DMS53 treated with DMSO at 0.1 percent for 48 hours (cell line): ENCODE results near the gene MAN2A2.
"Not testable (repeated sequence)": the region's sequence is repeated elsewhere in the genome, so short reads cannot be mapped to it uniquely, and the experiment has no call there.

Experiments used
- DNase-seq: peaks from one replicate; lab custom pipeline; 2025; ENCODE audit not compliant: unreplicated experiment; lab: John Stamatoyannopoulos, UW

Gene MAN2A2

DNA sequence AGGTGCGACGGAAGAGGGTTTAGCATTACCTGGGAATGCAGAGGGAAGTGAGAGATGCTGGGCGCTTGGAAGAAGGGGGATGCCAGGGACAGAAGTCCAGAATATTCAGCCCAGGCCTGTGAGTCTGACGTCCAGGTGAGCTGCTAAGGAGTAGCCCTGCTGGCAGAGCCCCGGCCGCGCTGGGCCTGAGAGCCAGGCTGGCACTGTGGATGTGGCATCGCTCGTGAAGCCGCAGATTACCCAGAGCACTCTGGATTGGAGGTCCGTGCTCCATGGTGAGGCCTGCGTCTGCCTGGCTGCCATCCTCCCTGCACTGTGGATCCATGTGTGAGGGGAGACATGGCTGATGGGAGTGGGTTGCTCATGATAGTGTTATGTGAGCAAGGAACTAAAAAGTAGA, 14.5 kb downstream of the MAN2A2 start:
- DNase-seq = no peak

- DNase-seq = no peak
Measured at GRCh38 chr15:90918034-90918788, 15.1 kb downstream of the MAN2A2 start.

- no peak for DNase-seq
Measured at GRCh38 chr15:90918835-90919234, 15.7 kb downstream of the MAN2A2 start.

- DNase-seq = no peak
Measured at GRCh38 chr15:90921887-90922286, 18.8 kb downstream of the MAN2A2 start.

GRCh38 chr15:90922712-90923322, 19.7 kb downstream of the MAN2A2 start:
- DNase-seq = not testable (repeated sequence)

GRCh38 chr15:90924375-90924774, 21.3 kb downstream of the MAN2A2 start:
- DNase-seq = no peak

- DNase-seq = not testable (repeated sequence)
Measured at GRCh38 chr15:90926766-90927165, 23.7 kb downstream of the MAN2A2 start.

- DNase-seq = not testable (repeated sequence)
Measured at GRCh38 chr15:90928106-90928505, 25.0 kb downstream of the MAN2A2 start.

DNA sequence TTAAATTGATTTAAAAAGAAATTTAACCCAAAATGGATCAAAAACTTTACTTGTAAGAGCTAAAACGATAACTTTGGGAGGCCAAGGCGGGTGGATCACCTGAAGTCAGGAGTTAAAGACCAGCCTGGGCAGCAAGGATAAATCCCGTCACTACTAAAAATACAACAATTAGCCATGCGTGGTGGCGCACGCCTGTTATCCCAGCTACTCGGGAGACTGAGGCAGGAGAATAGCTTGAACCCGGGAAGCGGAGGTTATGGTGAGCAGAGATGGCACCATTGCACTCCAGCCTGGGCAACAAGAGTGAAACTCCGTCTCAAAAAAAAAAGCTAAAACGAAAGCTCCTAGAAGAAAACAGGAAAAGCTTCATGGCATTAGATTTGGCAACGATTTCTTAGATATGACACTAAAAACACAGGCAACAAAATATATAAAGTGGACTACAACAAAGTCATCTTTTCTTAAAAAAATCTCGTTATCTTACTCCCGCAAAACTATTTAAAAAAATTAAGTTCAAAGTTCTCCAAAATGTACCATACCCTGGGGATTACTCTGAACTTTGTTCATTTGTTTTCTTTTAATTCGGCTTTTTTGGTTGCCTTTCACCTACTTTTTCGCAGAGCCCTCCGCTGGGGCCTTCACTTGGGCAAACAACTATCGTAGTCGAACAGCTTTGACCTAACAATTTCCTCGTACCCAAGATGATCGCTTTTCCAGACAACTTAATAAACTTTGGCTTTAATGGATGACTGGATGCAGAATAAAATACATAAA, 26.3 kb downstream of the MAN2A2 start:
- no peak for DNase-seq

- DNase-seq = peak; percentile 1
Measured at GRCh38 chr15:90930861-90931574, 27.9 kb downstream of the MAN2A2 start.

DNA sequence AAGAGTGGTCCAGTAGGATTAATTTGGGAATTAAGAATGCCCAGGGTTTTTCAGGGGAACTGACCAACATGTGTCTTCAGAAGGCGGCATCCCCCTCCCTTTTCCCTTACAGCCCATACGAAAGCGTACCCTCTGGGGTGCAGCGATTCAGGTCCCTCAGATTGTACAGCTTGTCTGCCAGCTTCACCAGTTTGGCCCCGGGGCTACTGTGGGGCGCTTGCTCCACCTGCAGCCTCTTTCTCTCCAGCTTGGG, 28.4 kb downstream of the MAN2A2 start:
- no peak for DNase-seq

DNA sequence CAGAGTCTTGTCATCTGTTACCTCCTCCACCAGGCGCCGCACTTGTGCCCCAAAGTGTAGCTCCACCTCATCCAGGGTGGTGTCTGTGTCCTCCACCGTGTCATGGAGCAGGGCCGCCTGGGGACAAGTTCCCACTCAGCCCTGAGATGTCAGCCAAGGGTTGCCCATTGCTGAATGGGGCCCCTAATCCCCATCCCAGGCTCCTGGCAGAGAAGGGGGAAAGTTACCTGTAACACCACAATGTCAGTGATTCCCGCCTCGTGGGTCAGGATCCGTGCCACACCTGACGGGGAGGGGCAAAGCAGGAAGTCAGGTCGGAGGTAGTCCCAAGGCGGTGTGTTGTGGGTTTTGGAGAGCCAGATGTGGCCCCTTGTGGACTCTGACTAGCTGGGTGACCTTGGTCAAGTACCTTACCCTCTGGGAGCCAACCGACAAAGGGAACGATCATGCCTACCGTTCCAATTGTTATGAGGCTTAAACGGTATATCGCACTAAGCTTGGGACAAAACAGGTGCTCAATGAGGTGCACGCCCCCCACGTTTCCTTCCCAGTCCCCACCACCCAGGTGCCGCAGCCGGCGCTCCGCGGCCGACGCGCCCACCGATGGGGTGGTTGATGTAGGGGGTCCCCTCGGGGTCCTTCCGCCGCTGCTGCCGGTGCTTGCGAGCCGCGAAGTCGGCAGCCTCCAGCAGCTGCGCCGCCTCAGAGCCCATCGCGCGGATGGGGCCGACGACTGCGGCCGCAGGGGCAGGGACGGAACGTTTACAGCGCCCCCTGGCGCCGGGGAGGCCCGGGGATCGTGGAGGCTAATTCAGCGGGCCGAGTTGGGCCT, 28.9 kb downstream of the MAN2A2 start, which contains the start of gene HDDC3:
TSS of gene HDDC3 (minus strand) at position 722 of the 832 bp plus-strand sequence. CDS start at position 713, 9 bp downstream.
- peak; percentile 86 for DNase-seq

GRCh38 chr15:90932660-90932991, 29.5 kb downstream of the MAN2A2 start:
- DNase-seq = no peak

- DNase-seq = no peak
Measured at GRCh38 chr15:90933301-90933700, 30.2 kb downstream of the MAN2A2 start.

- DNase-seq = peak; percentile 72
Measured at GRCh38 chr15:90934256-90934948, 31.3 kb downstream of the MAN2A2 start.

DNA sequence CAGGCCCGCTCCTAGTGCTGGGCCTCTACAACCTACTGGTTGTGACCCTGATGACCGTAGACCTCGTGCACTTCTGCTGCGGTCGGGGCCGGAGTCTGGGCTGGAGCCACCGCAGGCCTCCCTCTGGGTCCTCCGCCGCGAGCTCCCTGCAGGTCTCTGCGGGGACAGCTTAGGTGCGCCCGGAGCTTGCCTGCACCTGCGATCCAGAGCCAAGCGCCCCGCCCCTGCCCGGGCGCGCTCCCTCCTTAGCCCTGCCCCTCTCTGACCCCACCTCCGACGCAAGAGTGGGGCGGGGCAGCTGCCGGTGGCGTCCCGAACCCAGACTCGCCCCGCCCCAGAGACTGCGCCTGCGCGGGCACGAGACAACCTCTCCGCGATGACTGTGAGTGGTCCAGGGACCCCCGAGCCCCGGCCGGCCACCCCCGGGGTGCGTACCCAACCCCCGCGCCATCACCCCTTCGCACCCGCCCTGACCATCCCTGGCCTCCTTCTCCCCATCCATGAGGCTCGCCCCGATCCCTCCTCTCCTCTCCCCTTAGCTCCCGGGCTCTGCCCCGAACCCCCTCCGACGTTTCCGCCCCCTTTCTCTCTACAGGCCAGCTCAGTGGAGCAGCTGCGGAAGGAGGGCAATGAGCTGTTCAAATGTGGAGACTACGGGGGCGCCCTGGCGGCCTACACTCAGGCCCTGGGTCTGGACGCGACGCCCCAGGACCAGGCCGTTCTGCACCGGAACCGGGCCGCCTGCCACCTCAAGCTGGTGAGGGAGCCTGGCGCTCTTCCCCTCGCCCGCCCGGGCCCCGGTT, 32.0 kb downstream of the MAN2A2 start, which contains the start of gene UNC45A:
TSS of gene UNC45A (plus strand) at position 337 of the 803 bp plus-strand sequence. CDS start at position 377, 40 bp downstream.
- DNase-seq = peak; percentile 80

DNA sequence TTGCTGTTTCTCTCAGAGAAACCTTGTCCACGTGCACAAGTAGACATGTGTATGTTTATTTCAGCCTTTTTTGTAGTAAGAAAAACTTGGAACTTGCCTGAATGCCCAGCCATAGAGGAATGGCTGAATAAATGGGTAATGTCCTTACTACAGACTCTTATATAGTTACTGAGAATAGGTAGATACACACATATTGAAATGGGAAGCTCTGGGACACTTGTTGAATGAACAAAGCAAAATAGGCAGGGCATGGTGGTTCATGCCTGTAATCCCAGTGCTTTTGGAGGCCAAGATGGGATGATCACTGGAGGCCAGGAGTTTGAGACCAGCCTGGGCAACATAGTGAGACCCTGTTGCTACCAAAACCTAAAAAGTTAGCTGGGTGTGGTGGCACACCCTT, 33.7 kb downstream of the MAN2A2 start:
- DNase-seq = no peak

- no peak for DNase-seq
Measured at GRCh38 chr15:90938261-90938660, 35.2 kb downstream of the MAN2A2 start.

GRCh38 chr15:90939756-90940155, 36.7 kb downstream of the MAN2A2 start:
- DNase-seq = no peak
